ENCODE results near the gene CBLC. TPM values are rescaled to one million over a fixed set of nuclear protein-coding genes. Genes with fewer than 3 reads are reported as not detected.

CBLC gene
- total and polyA plus RNA-seq, 10 of the 15 experiments (the other 5 are each of a cell fraction or from before 2014, with no cell fraction given), result not detected

GRCh38 chr19:44817725-44818465, 40.2 kb downstream of the CBLC start (continued):
- no peak for TF ChIP-seq POLR2AphosphoS2 (IDR thresholded peaks at IDR 0.05; ENCODE audit: low read depth, low read length)
- no peak for TF ChIP-seq TCF7 (IDR thresholded peaks at IDR 0.05; ENCODE audit: borderline replicate concordance)

- TF ChIP-seq CEBPZ (IDR thresholded peaks at IDR 0.05; ENCODE audit: low read depth, low read length) (no peak), SUPT20H (IDR thresholded peaks at IDR 0.05; ENCODE audit: borderline replicate concordance, control insufficient read depth, low read depth, low read length) (no peak), STAT1 (conservative IDR thresholded peaks at IDR 0.05) (no peak), IRF5 (IDR thresholded peaks at IDR 0.05; ENCODE audit: borderline replicate concordance) (no peak), KAT2A (conservative IDR thresholded peaks at IDR 0.05; ENCODE audit: control insufficient read depth, low read depth, low read length) (no peak), MYB (IDR thresholded peaks at IDR 0.05; ENCODE audit: borderline replicate concordance, low read depth, low read length) (no peak), MYC (IDR thresholded peaks at IDR 0.05; ENCODE audit: insufficient read depth, insufficient read length, insufficient replicate concordance, low read length, severe bottlenecking) (no peak), RB1 (IDR thresholded peaks at IDR 0.05; ENCODE audit: borderline replicate concordance) (no peak), EGR1 (IDR thresholded peaks at IDR 0.05; ENCODE audit: borderline replicate concordance in 1 of 2, low read depth in 2 of 2, low read length in 2 of 2) (no peak), SIX5 (IDR thresholded peaks at IDR 0.05; ENCODE audit: low read depth, low read length, severe bottlenecking) (no peak), SMAD5 (IDR thresholded peaks at IDR 0.05; ENCODE audit: low read depth) (no peak)
- DNase-seq (ENCODE audit: low read depth, low spot score) (no peak), ATAC-seq (no peak), FAIRE-seq (no peak)
- no peaks in the 10 kb centered on the region for H3K79me2 ChIP-seq (ENCODE audit: control insufficient read depth, insufficient read depth, low read length)
- H3K9me3 ChIP-seq (replicated peaks; ENCODE audit: control insufficient read depth, insufficient read depth, low read length), result no peaks in the 10 kb centered on the region
- H3K4me2 ChIP-seq (ENCODE audit: control insufficient read depth, insufficient read depth), result no peak overlapping the region
- RAD21 ChIA-PET (ENCODE audit: unreplicated experiment), result no interaction called here
- CTCF ChIA-PET, result no interaction called here
- H2AFZ ChIP-seq (ENCODE audit: control insufficient read depth, low read depth, low read length), result no peak overlapping the region
- no peak overlapping the region for H3K4me3 ChIP-seq
- H4K20me1 ChIP-seq (ENCODE audit: control insufficient read depth, insufficient read depth), result no peaks in the 10 kb centered on the region
- H3K9ac ChIP-seq (ENCODE audit: control insufficient read depth, insufficient read depth, low read length), result no peak overlapping the region
- in situ Hi-C loops (cut with MboI), result no loop called here
- no peaks in the 10 kb centered on the region for H3K4me1 ChIP-seq (ENCODE audit: control insufficient read depth, insufficient read depth, low read length)
- no peak overlapping the region for H3K27ac ChIP-seq (ENCODE audit: control insufficient read depth, insufficient read depth)
- intact Hi-C loops (cut with micrococcal nuclease; ENCODE audit: unreplicated experiment), result no loop called here
- SMC1A ChIA-PET (ENCODE audit: uncharacterized antibody, unreplicated experiment), result no interaction called here
- H3K27me3 ChIP-seq (replicated peaks in 1 of 2; ENCODE audit: control insufficient read depth in 2 of 2, insufficient read depth in 2 of 2, low read length in 1 of 2), result 0 out of 4 replicates have a peak, but pooled peaks cover 0 to 1% of the 10 kb centered on the region in 2 experiments
- WGBS (ENCODE audit: insufficient coverage, insufficient replicate concordance, low lambda C conversion rate, missing lambda C conversion rate), result 33% methylated on average over 19 of the region's 20 CpGs
- no TSS peak for BruUV-seq (replicated peaks)
- POLR2A ChIA-PET, result no interaction called here
- no peaks in the 10 kb centered on the region for H3K36me3 ChIP-seq (ENCODE audit: control insufficient read depth in 2 of 2, insufficient read depth in 2 of 2, low read length in 1 of 2)
Measured at GRCh38 chr19:44818466-44819031, 40.9 kb downstream of the CBLC start.

Data from GM12878 (cell line).